ENCODE results near the gene MAP7D3. TPM values are rescaled to one million over a fixed set of nuclear protein-coding genes. Genes with fewer than 3 reads are reported as not detected.

The MAP7D3 gene
- total and polyA plus RNA-seq, 2 of the 8 experiments (the other 6 are each of a cell fraction or from before 2014, with no cell fraction given), result 4.8 to 19.6 TPM

- POLR2A ChIA-PET (ENCODE audit: partially characterized antibody), result no interaction called here
- H3K4me2 ChIP-seq (ENCODE audit: insufficient read depth in 1 of 2, low read depth in 2 of 2, low read length in 2 of 2), result no peak overlapping the region
- no peak overlapping the region for H3K23ac ChIP-seq (ENCODE audit: insufficient read length)
- no peak overlapping the region for H2BK120ac ChIP-seq (replicated peaks; ENCODE audit: low read depth, low read length)
- H3K4ac ChIP-seq (replicated peaks; ENCODE audit: insufficient read length, low read depth, low read length), result no peak overlapping the region
- no peak overlapping the region for H3K27ac ChIP-seq (ENCODE audit: low read depth, low read length)
- WGBS, 2 experiments (ENCODE audit: extremely low coverage in 1 of 2, insufficient coverage in 1 of 2, insufficient read length in 1 of 2, insufficient replicate concordance in 2 of 2, low coverage in 1 of 2, low lambda C conversion rate in 2 of 2, missing lambda C conversion rate in 1 of 2), result 96% methylated on average over 4 of the region's 4 CpGs; no CpG with 5 or more reads in 1 of the 2 experiments
- no peak overlapping the region for H2AK5ac ChIP-seq (ENCODE audit: low read depth, low read length)
- H2BK15ac ChIP-seq (ENCODE audit: low read length), result no peak overlapping the region
- no peak overlapping the region for H3K4me3 ChIP-seq (ENCODE audit: extremely low read depth in 1 of 4, insufficient read depth in 2 of 4, low read depth in 3 of 4, low read length in 4 of 4)
- CTCF ChIA-PET (ENCODE audit: partially characterized antibody), result interaction anchor here (1.2 kb wide), 1 partner anchor 21 kb away, joined by 3 read pairs; no protein-coding TSS in a partner anchor
- peaks cover 0 to 2% (median 0%) of the 10 kb centered on the region in 4 experiments; a peak in 1 of 7 replicates for H3K4me1 ChIP-seq (replicated peaks in 1 of 4; ENCODE audit: control insufficient read depth in 3 of 4, insufficient read depth in 4 of 4, low read length in 3 of 4)
- H3K9me3 ChIP-seq (ENCODE audit: insufficient read depth in 2 of 2, low read depth in 1 of 2, low read length in 1 of 2), result no peaks in the 10 kb centered on the region
- no peak overlapping the region for H4K8ac ChIP-seq (ENCODE audit: extremely low read depth, insufficient read depth, low read length)
- DNase-seq (ENCODE audit: low read depth in 1 of 2, low spot score in 2 of 2) (no peak), FAIRE-seq (no peak)
- no peak overlapping the region for H4K91ac ChIP-seq (replicated peaks; ENCODE audit: insufficient read length, low read length)
- H2AFZ ChIP-seq (ENCODE audit: low read length), result no peak overlapping the region
- H3K23me2 ChIP-seq (ENCODE audit: low read depth, low read length), result no peaks in the 10 kb centered on the region
- H4K5ac ChIP-seq (ENCODE audit: insufficient read length, low read depth, low read length), result no peak overlapping the region
- no peak overlapping the region for H3K18ac ChIP-seq (ENCODE audit: extremely low read depth, low read length)
- H3K9ac ChIP-seq (replicated peaks in 1 of 4; ENCODE audit: extremely low read depth in 1 of 4, low read depth in 3 of 4, low read length in 3 of 4), result no peak overlapping the region
- H2BK12ac ChIP-seq (ENCODE audit: low read depth, low read length), result no peak overlapping the region
- no peaks in the 10 kb centered on the region for H3K27me3 ChIP-seq (replicated peaks in 1 of 4; ENCODE audit: control insufficient read depth in 3 of 4, extremely low read depth in 1 of 4, insufficient read depth in 3 of 4, low read length in 3 of 4)
- no peak overlapping the region for H2BK5ac ChIP-seq (ENCODE audit: low read depth, low read length)
- no peak overlapping the region for H3K14ac ChIP-seq (ENCODE audit: insufficient read length)
- no peaks in the 10 kb centered on the region for H3K36me3 ChIP-seq (ENCODE audit: control insufficient read depth in 2 of 4, insufficient read depth in 4 of 4, low read length in 3 of 4)
- H3K56ac ChIP-seq (replicated peaks; ENCODE audit: insufficient read length, low read depth, low read length), result no peak overlapping the region
- no peaks in the 10 kb centered on the region for H4K20me1 ChIP-seq (replicated peaks in 1 of 2; ENCODE audit: control insufficient read depth in 1 of 2, insufficient read depth in 2 of 2, low read length in 2 of 2)
- no peak overlapping the region for H2BK20ac ChIP-seq (ENCODE audit: low read length)
- H3K79me2 ChIP-seq (ENCODE audit: control insufficient read depth in 1 of 2, insufficient read depth in 2 of 2, low read length in 2 of 2), result no peaks in the 10 kb centered on the region
- no peaks in the 10 kb centered on the region for H3K79me1 ChIP-seq (ENCODE audit: low read depth, low read length)
- no peak for TF ChIP-seq SP1 (IDR thresholded peaks at IDR 0.05; ENCODE audit: low read depth, low read length)
- TF ChIP-seq TBP (IDR thresholded peaks at IDR 0.05; ENCODE audit: low read depth, low read length), result no peak
- TF ChIP-seq NANOG (IDR thresholded peaks at IDR 0.05; ENCODE audit: insufficient read depth, low read depth, low read length, poor library complexity, severe bottlenecking), result no peak
- no peak for TF ChIP-seq KDM4A (IDR thresholded peaks at IDR 0.05; ENCODE audit: low read depth, low read length, severe bottlenecking)
- TF ChIP-seq JUN (IDR thresholded peaks at IDR 0.05; ENCODE audit: low read depth, low read length), result no peak
- no peak for TF ChIP-seq EP300 (IDR thresholded peaks at IDR 0.05; ENCODE audit: borderline replicate concordance in 1 of 2, low read depth in 2 of 2, low read length in 2 of 2)
- no peak for TF ChIP-seq HDAC6 (IDR thresholded peaks at IDR 0.05; ENCODE audit: low read depth, low read length)
- no peak for TF ChIP-seq BRCA1 (IDR thresholded peaks at IDR 0.05; ENCODE audit: low read depth, low read length)
- no peak for TF ChIP-seq TAF7 (optimal IDR thresholded peaks at IDR 0.05; ENCODE audit: borderline replicate concordance, low read depth, low read length)
- TF ChIP-seq RXRA (IDR thresholded peaks at IDR 0.05; ENCODE audit: insufficient read depth, low read depth, low read length), result no peak
- TF ChIP-seq SP2 (IDR thresholded peaks at IDR 0.05; ENCODE audit: low read length), result no peak
- no peak for TF ChIP-seq MAFK (IDR thresholded peaks at IDR 0.05; ENCODE audit: low read depth, low read length)
- no peak for TF ChIP-seq ZNF274 (IDR thresholded peaks at IDR 0.05; ENCODE audit: borderline replicate concordance, extremely low read depth, low read length)
Measured at GRCh38 chrX:136195247-136195646, 56.0 kb downstream of the MAP7D3 start.
